Mammary epithelial cell (primary cell): ENCODE results near the gene GRIA1.

ENCODE experiments used
- CTCF ChIP-seq, 2 donors: IDR thresholded peaks in 1 of 2; conservative IDR thresholded peaks in 1 of 2; 2 replicates each; pipeline ENCODE4 v1.5.1; 2011 to 2012; ENCODE audit warnings: inconsistent platforms in 2 of 2, low read length in 2 of 2, mild to moderate bottlenecking in 2 of 2, control low read depth in 1 of 2, low read depth in 1 of 2; ENCODE audit not compliant: insufficient read depth in 1 of 2; ENCODE audit errors: extremely low read depth in 1 of 2
- EZH2 ChIP-seq: IDR thresholded peaks from 2 replicates; pipeline ENCODE4 v1.6.1; 2012; ENCODE audit warnings: low read length, inconsistent platforms, borderline replicate concordance

- TF ChIP-seq EZH2 (no peak), CTCF (conservative IDR thresholded peaks at IDR 0.05 in 1 of 2, IDR thresholded peaks at IDR 0.05 in 1 of 2; ENCODE audit: extremely low read depth in 1 of 2, insufficient read depth in 1 of 2, low read depth in 1 of 2, low read length in 2 of 2) (no peak)
These were observed 277.0 kb downstream of the GRIA1 start for GRCh38 chr5:153767221-153768188.
